ENCODE data around the gene LRP6. TPM values are rescaled to one million over a fixed set of nuclear protein-coding genes. Genes with fewer than 3 reads are reported as not detected.

LRP6 gene
- total and polyA plus RNA-seq, 9 donors: 11.9 to 46.5 (median 40.8) TPM

DNA sequence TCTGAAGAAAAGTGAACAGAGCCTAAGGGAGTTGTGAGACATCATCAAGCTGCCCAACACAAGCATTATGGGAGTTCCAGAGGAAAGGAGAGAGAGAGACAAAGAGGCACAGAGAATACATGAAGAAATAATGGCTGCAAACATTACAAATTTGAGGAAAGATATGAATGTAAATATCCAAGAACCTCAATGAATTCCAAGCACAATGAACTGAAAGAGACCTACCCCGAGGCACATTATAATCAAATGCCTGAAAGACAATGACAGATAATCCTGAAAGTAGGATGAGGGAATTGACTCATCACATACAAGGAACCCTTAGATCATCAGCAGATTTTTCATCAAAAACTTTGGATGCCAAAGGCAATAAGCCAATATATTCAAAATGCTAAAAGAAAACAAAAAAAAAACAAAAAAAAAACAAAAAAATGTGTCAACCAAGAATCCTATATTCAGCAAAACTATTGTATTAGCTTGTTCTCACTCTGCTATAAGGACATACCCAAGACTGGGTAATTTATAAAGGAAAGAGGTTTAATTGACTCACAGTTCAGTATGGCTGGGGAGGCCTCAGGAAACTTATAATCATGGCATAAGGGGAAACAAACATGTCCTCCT, 158.3 kb downstream of the LRP6 start:
- no peak for DNase-seq
- Histone ChIP-seq H3K36me3 (no peaks in the 10 kb centered on the region), H3K27ac (no peak overlapping the region), H3K27me3 (no peaks in the 10 kb centered on the region), H3K4me1 (ENCODE audit: insufficient read depth) (no peaks in the 10 kb centered on the region), H3K9me3 (peaks cover 0 to 4% of the 10 kb centered on the region in 2 donors), H3K4me3 (no peak overlapping the region)
- intact Hi-C loops (cut with DNase I): no loop called here
- 93 to 100% (median 93%) methylated on average over 1 of the region's 1 CpG for WGBS, 3 donors
- TF ChIP-seq, protein P1, sequence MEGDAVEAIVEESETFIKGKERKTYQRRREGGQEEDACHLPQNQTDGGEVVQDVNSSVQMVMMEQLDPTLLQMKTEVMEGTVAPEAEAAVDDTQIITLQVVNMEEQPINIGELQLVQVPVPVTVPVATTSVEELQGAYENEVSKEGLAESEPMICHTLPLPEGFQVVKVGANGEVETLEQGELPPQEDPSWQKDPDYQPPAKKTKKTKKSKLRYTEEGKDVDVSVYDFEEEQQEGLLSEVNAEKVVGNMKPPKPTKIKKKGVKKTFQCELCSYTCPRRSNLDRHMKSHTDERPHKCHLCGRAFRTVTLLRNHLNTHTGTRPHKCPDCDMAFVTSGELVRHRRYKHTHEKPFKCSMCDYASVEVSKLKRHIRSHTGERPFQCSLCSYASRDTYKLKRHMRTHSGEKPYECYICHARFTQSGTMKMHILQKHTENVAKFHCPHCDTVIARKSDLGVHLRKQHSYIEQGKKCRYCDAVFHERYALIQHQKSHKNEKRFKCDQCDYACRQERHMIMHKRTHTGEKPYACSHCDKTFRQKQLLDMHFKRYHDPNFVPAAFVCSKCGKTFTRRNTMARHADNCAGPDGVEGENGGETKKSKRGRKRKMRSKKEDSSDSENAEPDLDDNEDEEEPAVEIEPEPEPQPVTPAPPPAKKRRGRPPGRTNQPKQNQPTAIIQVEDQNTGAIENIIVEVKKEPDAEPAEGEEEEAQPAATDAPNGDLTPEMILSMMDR (IDR thresholded peaks at IDR 0.05): no peak
- no peak for TF ChIP-seq EP300 (IDR thresholded peaks at IDR 0.05)
- no peak for TF ChIP-seq POLR2A (IDR thresholded peaks at IDR 0.05)

DNA sequence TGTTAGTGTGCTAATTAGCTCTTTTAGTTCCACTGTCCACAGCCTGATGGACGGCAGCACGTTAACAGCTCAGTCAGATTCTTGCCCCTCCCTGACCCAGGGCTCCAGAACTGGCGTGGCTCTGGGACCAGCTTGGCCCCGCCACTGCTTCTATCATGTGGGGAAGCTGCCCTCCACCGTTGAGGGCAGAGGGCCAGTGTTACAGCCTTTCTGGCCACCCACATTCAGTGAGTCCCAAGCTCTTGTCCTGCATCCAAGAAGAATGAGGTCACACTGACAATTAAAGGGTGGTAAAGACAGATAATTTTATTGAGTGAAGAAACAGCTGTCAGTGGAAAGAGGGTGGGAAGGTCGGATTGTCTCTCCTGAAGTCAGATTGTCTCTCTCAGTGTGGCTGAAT, 159.2 kb downstream of the LRP6 start:
- TF ChIP-seq EP300 (IDR thresholded peaks at IDR 0.05) (no peak), POLR2A (IDR thresholded peaks at IDR 0.05) (no peak)
- TF ChIP-seq, protein P1 (IDR thresholded peaks at IDR 0.05): no peak
- 86 to 89% (median 86%) methylated on average over 6 of the region's 6 CpGs for WGBS, 3 donors
- Histone ChIP-seq H3K4me3 (no peak overlapping the region), H3K9me3 (peaks cover 0 to 4% of the 10 kb centered on the region in 2 donors), H3K27ac (no peak overlapping the region), H3K27me3 (no peaks in the 10 kb centered on the region), H3K4me1 (ENCODE audit: insufficient read depth) (no peaks in the 10 kb centered on the region), H3K36me3 (no peaks in the 10 kb centered on the region)
- no peak for DNase-seq
- intact Hi-C loops (cut with DNase I): no loop called here

GRCh38 chr12:12099102-12099501, 167.7 kb downstream of the LRP6 start:
- H3K27ac ChIP-seq: no peak overlapping the region
- intact Hi-C loops (cut with DNase I): no loop called here
- H3K27me3 ChIP-seq: no peaks in the 10 kb centered on the region
- no peak overlapping the region for H3K4me3 ChIP-seq
- peaks cover 0 to 4% of the 10 kb centered on the region in 2 donors for H3K9me3 ChIP-seq
- TF ChIP-seq POLR2A (IDR thresholded peaks at IDR 0.05): no peak
- TF ChIP-seq, protein P1 (IDR thresholded peaks at IDR 0.05): no peak
- TF ChIP-seq EP300 (IDR thresholded peaks at IDR 0.05): no peak
- DNase-seq: no peak
- H3K36me3 ChIP-seq: no peaks in the 10 kb centered on the region
- 70 to 73% (median 72%) methylated on average over 6 of the region's 6 CpGs for WGBS, 3 donors
- H3K4me1 ChIP-seq (ENCODE audit: insufficient read depth): no peaks in the 10 kb centered on the region

DNA sequence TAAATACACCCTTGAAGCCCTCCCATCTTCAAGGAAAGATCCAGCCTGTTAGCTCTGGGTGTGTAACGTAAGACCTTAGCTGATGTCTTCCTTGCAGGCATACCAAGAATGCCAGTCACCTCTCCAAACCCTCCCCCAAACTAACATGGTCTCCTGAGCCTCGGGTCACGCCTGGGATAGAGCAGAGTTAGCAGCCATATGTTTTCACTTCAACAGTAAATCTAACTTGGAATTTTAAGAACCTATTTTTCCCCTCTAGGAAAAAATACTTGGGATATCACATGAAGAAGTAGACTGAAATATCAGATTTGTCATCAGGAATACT, 168.2 kb downstream of the LRP6 start:
- no peaks in the 10 kb centered on the region for H3K36me3 ChIP-seq
- no peaks in the 10 kb centered on the region for H3K4me1 ChIP-seq (ENCODE audit: insufficient read depth)
- no peak for DNase-seq
- TF ChIP-seq, protein P1 (IDR thresholded peaks at IDR 0.05): no peak
- TF ChIP-seq POLR2A (IDR thresholded peaks at IDR 0.05): no peak
- no peak for TF ChIP-seq EP300 (IDR thresholded peaks at IDR 0.05)
- H3K9me3 ChIP-seq: no peaks in the 10 kb centered on the region
- 79 to 84% (median 81%) methylated on average over 3 of the region's 3 CpGs for WGBS, 3 donors
- H3K27ac ChIP-seq: no peak overlapping the region
- H3K4me3 ChIP-seq: no peak overlapping the region
- intact Hi-C loops (cut with DNase I): no loop called here
- no peaks in the 10 kb centered on the region for H3K27me3 ChIP-seq

Measured in ovary (tissue), 9 donors.